Upper lobe of right lung (tissue), 1 donor: ENCODE measurements around the gene CBLC. TPM values are rescaled to one million over a fixed set of nuclear protein-coding genes. Genes with fewer than 3 reads are reported as not detected.

ENCODE experiments used
- ATAC-seq: fragments of 200-7000 bp; cut with Tn5 transposase; one replicate; pipeline ENCODE4 v1.9.1; 2020; ENCODE audit warnings: mild to moderate bottlenecking, moderate library complexity
- DNase-seq: peaks from one replicate; pipeline ENCODE4 v3.0.0-alpha.2; 2020
- H3K27ac ChIP-seq: fragments of 200-600 bp; one replicate; pipeline ENCODE4 v1.8.0; 2022
- H3K27me3 ChIP-seq: fragments of 200-600 bp; one replicate; pipeline ENCODE4 v1.8.0; 2022; ENCODE audit warnings: mild to moderate bottlenecking
- H3K36me3 ChIP-seq: fragments of 200-600 bp; one replicate; pipeline ENCODE4 v1.8.0; 2022
- H3K4me1 ChIP-seq: fragments of 200-600 bp; one replicate; pipeline ENCODE4 v1.8.0; 2022
- H3K4me3 ChIP-seq: fragments of 200-600 bp; one replicate; pipeline ENCODE4 v1.8.0; 2022; ENCODE audit warnings: mild to moderate bottlenecking
- H3K9me3 ChIP-seq: fragments of 200-600 bp; one replicate; pipeline ENCODE4 v1.8.0; 2022
- CTCF ChIP-seq: fragments of 200-600 bp; IDR thresholded peaks from one replicate; pipeline ENCODE4 v1.8.0; 2022; ENCODE audit warnings: antibody characterized with exemption
- intact Hi-C: fragments of 100-400 bp; cut with DNase I; formaldehyde crosslinking; loops from one replicate; pipeline ENCODE4 v1.11.0; 2022
- total RNA-seq: library from RNA; stranded (reverse); fragmentation: NEBNext Ultra II Directional; extraction: Animal tissue kit (Norgen Biotek cat#: 25700); gene quantifications from one replicate; pipeline ENCODE4 v1.2.1, GENCODE V29; 2021
- donor health status: DM: no; HTN: yes; CAD: no; lungs with severe emphysema.

Gene CBLC
- total RNA-seq, 1 donor from 2014 or later = 3.2 TPM

GRCh38 chr19:44813841-44814470 is 36.3 kb downstream of the CBLC start:
- Histone ChIP-seq H3K27me3 (no peaks in the 10 kb centered on the region), H3K27ac (no peak overlapping the region), H3K9me3 (no peaks in the 10 kb centered on the region), H3K36me3 (peaks cover 22% of the 10 kb centered on the region), H3K4me3 (no peak overlapping the region), H3K4me1 (peaks cover 10% of the 10 kb centered on the region)
- TF ChIP-seq CTCF = no peak
- DNase-seq (no peak), ATAC-seq (no peak)
- intact Hi-C loops = no loop called here

- Histone ChIP-seq H3K36me3 (peaks cover 22% of the 10 kb centered on the region), H3K9me3 (no peaks in the 10 kb centered on the region), H3K27me3 (no peaks in the 10 kb centered on the region), H3K4me1 (peaks cover 5% of the 10 kb centered on the region), H3K4me3 (no peak overlapping the region), H3K27ac (no peak overlapping the region)
- ATAC-seq = no peak
- intact Hi-C loops = no loop called here
- no peak for TF ChIP-seq CTCF
- DNase-seq = no peak
These were observed 36.8 kb downstream of the CBLC start for GRCh38 chr19:44814517-44814916.

GRCh38 chr19:44816301-44816700 is 38.6 kb downstream of the CBLC start:
- H3K36me3 ChIP-seq = peaks cover 22% of the 10 kb centered on the region

GRCh38 chr19:44817725-44818465 is 40.2 kb downstream of the CBLC start:
- peaks cover 15% of the 10 kb centered on the region for H3K36me3 ChIP-seq
- intact Hi-C loops = no loop called here

More at GRCh38 chr19:44816301-44816700, 38.6 kb downstream of the CBLC start:
- Histone ChIP-seq H3K27me3 (no peaks in the 10 kb centered on the region), H3K4me3 (no peak overlapping the region), H3K9me3 (no peaks in the 10 kb centered on the region), H3K27ac (no peak overlapping the region), H3K4me1 (no peaks in the 10 kb centered on the region)
- DNase-seq = no peak
- intact Hi-C loops = no loop called here
- TF ChIP-seq CTCF = no peak
- no peak for ATAC-seq

GRCh38 chr19:44818466-44819031 is 40.9 kb downstream of the CBLC start:
- DNase-seq = no peak
- H3K27ac ChIP-seq = no peak overlapping the region

More at GRCh38 chr19:44817725-44818465, 40.2 kb downstream of the CBLC start:
- no peak for ATAC-seq
- Histone ChIP-seq H3K27ac (no peak overlapping the region), H3K4me1 (peaks cover 7% of the 10 kb centered on the region), H3K9me3 (no peaks in the 10 kb centered on the region), H3K27me3 (no peaks in the 10 kb centered on the region), H3K4me3 (no peak overlapping the region)
- no peak for TF ChIP-seq CTCF
- no peak for DNase-seq

More at GRCh38 chr19:44818466-44819031, 40.9 kb downstream of the CBLC start:
- H3K9me3 ChIP-seq = no peaks in the 10 kb centered on the region
- no peak for TF ChIP-seq CTCF
- peaks cover 12% of the 10 kb centered on the region for H3K4me1 ChIP-seq
- no peak overlapping the region for H3K4me3 ChIP-seq
- H3K36me3 ChIP-seq = peaks cover 11% of the 10 kb centered on the region
- no peak for ATAC-seq
- intact Hi-C loops = no loop called here
- H3K27me3 ChIP-seq = no peaks in the 10 kb centered on the region
